Measurements from ENCODE around the gene MRTFA.

The MRTFA gene

GRCh38 chr22:40407831-40408717 is 228.4 kb downstream of the MRTFA start:
- H3K9ac ChIP-seq (ENCODE audit: low read length), result no peak overlapping the region
- no peaks in the 10 kb centered on the region for H3K79me2 ChIP-seq (ENCODE audit: insufficient read depth, low read length)
- no peak for TF ChIP-seq EZH2phosphoT487 (conservative IDR thresholded peaks at IDR 0.05; ENCODE audit: low read length)
- H3F3A ChIP-seq (ENCODE audit: insufficient read depth), result peaks cover 45% of the 10 kb centered on the region
- H3K4me2 ChIP-seq (ENCODE audit: low read depth, low read length, poor library complexity, severe bottlenecking), result no peak overlapping the region
- no peaks in the 10 kb centered on the region for H3K27me3 ChIP-seq (ENCODE audit: low read length)
- no peak overlapping the region for H2AFZ ChIP-seq (ENCODE audit: low read depth, low read length, severe bottlenecking)
- H4K20me1 ChIP-seq (ENCODE audit: low read depth, low read length), result no peaks in the 10 kb centered on the region
- H3K36me3 ChIP-seq (ENCODE audit: low read length), result no peaks in the 10 kb centered on the region
- H3K9me2 ChIP-seq (replicated peaks; ENCODE audit: insufficient read depth, low read length), result no peaks in the 10 kb centered on the region
- peak overlapping the region; percentile 44 for H3K27ac ChIP-seq (ENCODE audit: low read depth, low read length)
- no peak overlapping the region for H3K4me3 ChIP-seq (ENCODE audit: insufficient read depth, low read length, poor library complexity, severe bottlenecking)
- no peaks in the 10 kb centered on the region for H3K9me3 ChIP-seq (ENCODE audit: insufficient read depth, low read length)

GRCh38 chr22:40407021-40407761 is 229.3 kb downstream of the MRTFA start:
- Histone ChIP-seq H3K36me3 (ENCODE audit: low read length) (0 out of 2 replicates have a peak, but pooled peaks cover under 1% of the 10 kb centered on the region), H3F3A (ENCODE audit: insufficient read depth) (peaks cover 45% of the 10 kb centered on the region), H3K4me3 (ENCODE audit: insufficient read depth, low read length, poor library complexity, severe bottlenecking) (no peak overlapping the region), H4K20me1 (ENCODE audit: low read depth, low read length) (no peaks in the 10 kb centered on the region), H2AFZ (ENCODE audit: low read depth, low read length, severe bottlenecking) (no peak overlapping the region), H3K27me3 (ENCODE audit: low read length) (no peaks in the 10 kb centered on the region), H3K9me3 (ENCODE audit: insufficient read depth, low read length) (no peaks in the 10 kb centered on the region), H3K9ac (ENCODE audit: low read length) (no peak overlapping the region), H3K27ac (ENCODE audit: low read depth, low read length) (no peak overlapping the region), H3K9me2 (replicated peaks; ENCODE audit: insufficient read depth, low read length) (no peaks in the 10 kb centered on the region), H3K79me2 (ENCODE audit: insufficient read depth, low read length) (no peaks in the 10 kb centered on the region), H3K4me2 (ENCODE audit: low read depth, low read length, poor library complexity, severe bottlenecking) (no peak overlapping the region)
- TF ChIP-seq EZH2phosphoT487 (conservative IDR thresholded peaks at IDR 0.05; ENCODE audit: low read length), result no peak
- no peak for TF ChIP-seq CTCF (IDR thresholded peaks at IDR 0.05; ENCODE audit: insufficient read depth, low read length, poor library complexity, severe bottlenecking)

GRCh38 chr22:40406063-40406890 is 230.2 kb downstream of the MRTFA start:
- H3K9me2 ChIP-seq (replicated peaks; ENCODE audit: insufficient read depth, low read length), result no peaks in the 10 kb centered on the region
- no peak overlapping the region for H3K4me2 ChIP-seq (ENCODE audit: low read depth, low read length, poor library complexity, severe bottlenecking)
- no peaks in the 10 kb centered on the region for H3K79me2 ChIP-seq (ENCODE audit: insufficient read depth, low read length)
- H3K4me3 ChIP-seq (ENCODE audit: insufficient read depth, low read length, poor library complexity, severe bottlenecking), result no peak overlapping the region
- no peak for TF ChIP-seq EZH2phosphoT487 (conservative IDR thresholded peaks at IDR 0.05; ENCODE audit: low read length)
- TF ChIP-seq CTCF (IDR thresholded peaks at IDR 0.05; ENCODE audit: insufficient read depth, low read length, poor library complexity, severe bottlenecking), result no peak
- no peaks in the 10 kb centered on the region for H3K9me3 ChIP-seq (ENCODE audit: insufficient read depth, low read length)
- no peak overlapping the region for H2AFZ ChIP-seq (ENCODE audit: low read depth, low read length, severe bottlenecking)
- 0 out of 2 replicates have a peak, but pooled peaks cover 5% of the 10 kb centered on the region for H3K36me3 ChIP-seq (ENCODE audit: low read length)
- no peaks in the 10 kb centered on the region for H4K20me1 ChIP-seq (ENCODE audit: low read depth, low read length)
- no peaks in the 10 kb centered on the region for H3K27me3 ChIP-seq (ENCODE audit: low read length)
- H3K9ac ChIP-seq (ENCODE audit: low read length), result no peak overlapping the region
- H3F3A ChIP-seq (ENCODE audit: insufficient read depth), result peaks cover 47% of the 10 kb centered on the region
- H3K27ac ChIP-seq (ENCODE audit: low read depth, low read length), result no peak overlapping the region

Measured in SU-DHL-6 (cell line).